ENCODE data around the gene TUBA3E. TPM values are rescaled to one million over a fixed set of nuclear protein-coding genes. Genes with fewer than 3 reads are reported as not detected.
"Not testable (repeated sequence)": the region's sequence is repeated elsewhere in the genome, so short reads cannot be mapped to it uniquely, and the experiment has no call there.

TUBA3E gene
- total and polyA plus RNA-seq, 4 donors: 1.3 TPM; not detected in 3

DNA sequence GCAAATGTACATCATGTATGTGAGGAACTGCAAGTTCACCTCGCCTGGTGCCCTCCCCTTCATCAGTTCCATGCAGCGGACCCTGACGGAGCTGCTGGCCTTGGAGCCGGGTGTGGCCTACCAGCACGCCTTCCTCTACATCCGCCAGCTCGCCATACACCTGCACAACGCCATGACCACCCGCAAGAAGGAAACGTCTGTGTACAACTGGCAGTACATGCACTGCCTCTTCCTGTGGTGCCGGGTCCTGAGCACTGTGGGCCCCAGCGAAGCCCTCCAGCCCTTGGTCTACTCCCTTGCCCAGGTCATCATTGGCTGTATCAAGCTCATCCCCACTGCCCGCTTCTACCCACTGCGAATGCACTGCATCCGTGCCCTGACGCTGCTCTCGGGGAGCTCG lies 32.1 kb upstream of the TUBA3E start:
- WGBS, 2 donors: 91 to 92% methylated on average over 17 to 18 of the region's 18 CpGs
- ATAC-seq (ENCODE audit: low FRiP score): not testable (repeated sequence)

DNA sequence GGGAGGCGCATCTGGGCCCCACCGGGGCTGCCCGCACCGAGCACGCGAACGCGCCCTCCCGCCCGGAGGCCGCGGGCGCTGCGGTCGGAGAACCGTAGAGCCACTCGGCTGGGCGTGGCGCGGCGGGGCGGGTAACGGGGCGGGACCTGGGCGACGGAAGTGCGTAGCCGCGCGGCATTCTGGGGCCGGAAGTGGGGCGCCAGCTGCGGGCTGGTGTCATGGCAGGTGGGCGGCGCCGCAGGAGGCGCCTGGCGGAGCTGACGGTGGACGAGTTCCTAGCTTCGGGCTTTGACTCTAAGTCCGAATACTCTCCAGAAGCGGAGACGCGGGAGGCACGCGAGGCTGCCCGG lies 30.9 kb upstream of the TUBA3E start:
- H3K36me3 ChIP-seq (ENCODE audit: control insufficient read depth in 1 of 2, insufficient read depth in 2 of 2, low read length in 1 of 2); H3K9me3 ChIP-seq (ENCODE audit: control insufficient read depth, low read length); H3K27ac ChIP-seq (ENCODE audit: low read depth in 1 of 2, low read length in 2 of 2); H3K4me3 ChIP-seq (ENCODE audit: low read length in 2 of 2); H3K4me1 ChIP-seq (ENCODE audit: control insufficient read depth in 1 of 2, insufficient read depth in 2 of 2, low read length in 2 of 2); intact Hi-C loops (cut with DNase I); H3K27me3 ChIP-seq (ENCODE audit: control insufficient read depth in 1 of 2, insufficient read depth in 2 of 2, low read length in 1 of 2): not testable (repeated sequence)
- DNase-seq (peak in 1 of 2 donors; percentile 49), ATAC-seq (ENCODE audit: low FRiP score) (peak; percentile 39)
- WGBS, 2 donors: 36 to 45% methylated on average over 27 to 48 of the region's 48 CpGs

More for the DNA sequence above, 32.1 kb upstream of the TUBA3E start:
- H3K27me3 ChIP-seq (ENCODE audit: control insufficient read depth in 1 of 2, insufficient read depth in 2 of 2, low read length in 1 of 2); H3K27ac ChIP-seq (ENCODE audit: low read depth in 1 of 2, low read length in 2 of 2); DNase-seq; intact Hi-C loops (cut with DNase I); H3K4me1 ChIP-seq (ENCODE audit: control insufficient read depth in 1 of 2, insufficient read depth in 2 of 2, low read length in 2 of 2); H3K4me3 ChIP-seq (ENCODE audit: low read length in 2 of 2); H3K9me3 ChIP-seq (ENCODE audit: control insufficient read depth, low read length); H3K36me3 ChIP-seq (ENCODE audit: control insufficient read depth in 1 of 2, insufficient read depth in 2 of 2, low read length in 1 of 2): not testable (repeated sequence)

DNA sequence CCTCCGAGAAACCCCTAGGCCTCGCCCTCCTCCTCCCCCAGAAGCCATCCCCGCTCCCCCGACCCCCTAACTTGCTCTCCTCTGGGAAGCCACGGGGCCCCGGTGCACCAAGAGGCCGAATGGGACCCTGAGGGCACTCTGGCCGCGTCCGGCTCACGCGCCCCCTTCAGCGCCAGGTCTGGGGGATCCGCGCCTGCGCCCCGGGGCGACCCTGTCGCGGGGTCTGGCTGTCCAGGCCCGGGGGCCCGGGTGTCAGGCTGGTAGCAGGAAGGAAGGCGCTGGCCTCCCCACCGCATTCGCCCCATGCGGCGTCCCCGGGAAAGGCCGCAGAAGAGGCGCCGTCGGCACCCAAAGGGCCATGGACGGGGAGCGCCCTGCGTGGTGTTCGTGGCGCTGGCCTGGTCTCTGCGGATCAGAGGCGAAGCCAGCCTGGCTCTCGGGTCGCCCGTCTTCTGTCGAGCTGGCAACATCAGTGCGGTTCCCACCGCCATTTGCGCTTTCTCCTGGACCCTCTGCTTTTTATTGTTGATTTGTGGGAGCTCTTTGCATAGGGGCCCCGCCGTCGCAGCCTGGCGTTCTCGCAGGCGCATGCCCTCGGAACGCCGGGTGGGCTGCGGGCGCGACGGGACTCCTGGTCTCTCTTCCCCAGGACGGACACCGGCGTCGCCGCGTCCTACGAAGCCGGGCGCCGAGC lies 30.4 kb upstream of the TUBA3E start:
- H3K27me3 ChIP-seq (ENCODE audit: control insufficient read depth in 1 of 2, insufficient read depth in 2 of 2, low read length in 1 of 2); H3K9me3 ChIP-seq (ENCODE audit: control insufficient read depth, low read length); intact Hi-C loops (cut with DNase I); H3K4me3 ChIP-seq (ENCODE audit: low read length in 2 of 2); H3K4me1 ChIP-seq (ENCODE audit: control insufficient read depth in 1 of 2, insufficient read depth in 2 of 2, low read length in 2 of 2); H3K27ac ChIP-seq (ENCODE audit: low read depth in 1 of 2, low read length in 2 of 2); ATAC-seq (ENCODE audit: low FRiP score); H3K36me3 ChIP-seq (ENCODE audit: control insufficient read depth in 1 of 2, insufficient read depth in 2 of 2, low read length in 1 of 2): not testable (repeated sequence)
- WGBS, 2 donors: 84 to 86% methylated on average over 56 to 69 of the region's 69 CpGs
- DNase-seq: peak in 1 of 2 donors; percentile 71

DNA sequence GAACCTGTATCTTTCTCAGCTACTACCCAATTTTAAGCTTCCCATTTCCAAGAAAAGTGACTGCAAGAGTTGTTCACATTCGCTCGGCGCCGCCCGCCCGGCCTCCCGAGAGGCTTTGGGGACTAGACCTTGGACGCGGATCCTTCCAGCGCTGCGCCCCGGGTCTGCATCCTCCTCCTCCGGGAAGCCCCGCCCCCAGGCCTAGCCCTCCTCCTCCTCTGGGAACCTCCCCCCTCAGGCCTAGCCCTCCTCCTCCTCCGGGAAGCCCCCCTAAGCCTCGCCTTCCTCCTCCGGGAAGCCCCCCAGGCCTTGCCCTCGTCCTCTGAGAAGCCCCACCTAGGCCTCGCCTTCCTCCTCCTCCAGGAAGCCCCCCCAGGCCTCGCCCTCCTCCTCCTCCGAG lies 29.8 kb upstream of the TUBA3E start:
- H3K27me3 ChIP-seq (ENCODE audit: control insufficient read depth in 1 of 2, insufficient read depth in 2 of 2, low read length in 1 of 2); ATAC-seq (ENCODE audit: low FRiP score); H3K36me3 ChIP-seq (ENCODE audit: control insufficient read depth in 1 of 2, insufficient read depth in 2 of 2, low read length in 1 of 2); H3K9me3 ChIP-seq (ENCODE audit: control insufficient read depth, low read length); intact Hi-C loops (cut with DNase I); H3K27ac ChIP-seq (ENCODE audit: low read depth in 1 of 2, low read length in 2 of 2); H3K4me3 ChIP-seq (ENCODE audit: low read length in 2 of 2); H3K4me1 ChIP-seq (ENCODE audit: control insufficient read depth in 1 of 2, insufficient read depth in 2 of 2, low read length in 2 of 2): not testable (repeated sequence)
- DNase-seq: peak in 1 of 2 donors; percentile 73
- WGBS, 2 donors: 92 to 95% methylated on average over 13 to 21 of the region's 21 CpGs

DNA sequence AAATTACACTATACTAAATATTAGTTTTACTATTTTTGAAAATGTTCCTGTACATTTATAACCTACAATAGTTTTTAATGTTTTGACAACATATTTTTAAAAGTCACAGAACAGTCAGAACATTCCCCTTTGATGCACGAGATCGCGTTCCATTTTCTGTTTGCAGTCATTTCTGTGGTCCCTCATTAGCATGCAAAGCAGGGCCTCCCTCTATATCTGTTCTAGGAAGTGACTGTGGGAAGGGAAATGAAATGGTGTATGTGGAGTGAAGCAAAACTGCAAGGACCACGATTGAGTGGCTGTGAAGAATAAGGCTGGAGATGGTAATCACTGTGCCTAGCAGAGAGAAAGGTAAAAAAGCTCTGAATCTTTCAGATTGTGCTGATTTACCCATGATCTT lies 24.3 kb upstream of the TUBA3E start:
- H3K4me1 ChIP-seq (ENCODE audit: control insufficient read depth in 1 of 2, insufficient read depth in 2 of 2, low read length in 2 of 2); H3K27me3 ChIP-seq (ENCODE audit: control insufficient read depth in 1 of 2, insufficient read depth in 2 of 2, low read length in 1 of 2); ATAC-seq (ENCODE audit: low FRiP score); H3K27ac ChIP-seq (ENCODE audit: low read depth in 1 of 2, low read length in 2 of 2); intact Hi-C loops (cut with DNase I); H3K36me3 ChIP-seq (ENCODE audit: control insufficient read depth in 1 of 2, insufficient read depth in 2 of 2, low read length in 1 of 2); H3K9me3 ChIP-seq (ENCODE audit: control insufficient read depth, low read length); DNase-seq; H3K4me3 ChIP-seq (ENCODE audit: low read length in 2 of 2): not testable (repeated sequence)
- 22 to 35% methylated on average over 1 to 4 of the region's 4 CpGs for WGBS, 2 donors

DNA sequence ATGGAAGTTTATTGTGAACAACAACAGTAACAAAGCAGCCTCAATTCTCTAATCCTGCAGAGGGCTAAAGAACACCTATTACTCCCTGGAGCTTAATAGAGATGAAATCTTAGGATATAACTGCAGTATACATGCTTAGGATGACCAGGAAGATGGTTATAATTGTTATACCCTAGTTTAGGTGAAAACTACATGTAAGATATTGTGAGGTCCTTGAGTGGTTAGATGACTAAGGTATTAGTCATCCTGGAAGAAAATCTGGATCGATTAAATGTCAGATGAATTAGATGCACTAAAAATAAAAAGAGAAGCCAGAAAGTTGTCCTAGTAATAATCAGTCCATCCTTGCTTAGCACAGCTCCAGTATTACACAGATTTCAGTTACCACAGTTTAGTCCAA lies 22.3 kb upstream of the TUBA3E start:
- H3K4me1 ChIP-seq (ENCODE audit: control insufficient read depth in 1 of 2, insufficient read depth in 2 of 2, low read length in 2 of 2); H3K27ac ChIP-seq (ENCODE audit: low read depth in 1 of 2, low read length in 2 of 2); ATAC-seq (ENCODE audit: low FRiP score); H3K36me3 ChIP-seq (ENCODE audit: control insufficient read depth in 1 of 2, insufficient read depth in 2 of 2, low read length in 1 of 2); intact Hi-C loops (cut with DNase I); H3K27me3 ChIP-seq (ENCODE audit: control insufficient read depth in 1 of 2, insufficient read depth in 2 of 2, low read length in 1 of 2); DNase-seq; H3K9me3 ChIP-seq (ENCODE audit: control insufficient read depth, low read length); H3K4me3 ChIP-seq (ENCODE audit: low read length in 2 of 2): not testable (repeated sequence)
- WGBS, 2 donors: 75% methylated on average over 1 of the region's 1 CpG; no CpG with 5 or more reads in 1 of the 2 donors

DNA sequence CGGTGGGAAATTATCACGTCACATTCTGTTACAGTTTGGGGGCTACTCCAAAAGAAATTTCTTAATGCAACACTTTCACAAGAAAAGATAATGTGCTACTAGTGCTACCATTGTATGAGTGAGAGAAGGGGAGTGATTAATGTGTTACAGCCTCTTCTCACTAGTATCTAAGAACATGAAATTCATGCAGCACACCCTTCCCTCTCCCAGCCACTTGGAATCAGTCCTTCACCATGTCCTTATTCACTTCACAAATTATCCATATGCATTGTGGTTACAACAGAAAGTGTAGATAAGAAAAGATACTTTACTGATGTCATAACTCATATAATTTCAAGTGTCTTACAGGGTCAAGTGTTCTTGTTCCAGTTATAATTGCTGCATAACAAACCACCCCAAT lies 20.9 kb upstream of the TUBA3E start:
- intact Hi-C loops (cut with DNase I): loop anchor here in 1 of 2 donors (10.0 kb wide), 1 partner anchor 1236 kb away; no protein-coding TSS in a partner anchor
- H3K27ac ChIP-seq (ENCODE audit: low read depth in 1 of 2, low read length in 2 of 2); H3K4me3 ChIP-seq (ENCODE audit: low read length in 2 of 2); DNase-seq; H3K36me3 ChIP-seq (ENCODE audit: control insufficient read depth in 1 of 2, insufficient read depth in 2 of 2, low read length in 1 of 2); ATAC-seq (ENCODE audit: low FRiP score); H3K9me3 ChIP-seq (ENCODE audit: control insufficient read depth, low read length); H3K4me1 ChIP-seq (ENCODE audit: control insufficient read depth in 1 of 2, insufficient read depth in 2 of 2, low read length in 2 of 2); H3K27me3 ChIP-seq (ENCODE audit: control insufficient read depth in 1 of 2, insufficient read depth in 2 of 2, low read length in 1 of 2): not testable (repeated sequence)
- WGBS, 2 donors: 77 to 81% methylated on average over 2 of the region's 2 CpGs

DNA sequence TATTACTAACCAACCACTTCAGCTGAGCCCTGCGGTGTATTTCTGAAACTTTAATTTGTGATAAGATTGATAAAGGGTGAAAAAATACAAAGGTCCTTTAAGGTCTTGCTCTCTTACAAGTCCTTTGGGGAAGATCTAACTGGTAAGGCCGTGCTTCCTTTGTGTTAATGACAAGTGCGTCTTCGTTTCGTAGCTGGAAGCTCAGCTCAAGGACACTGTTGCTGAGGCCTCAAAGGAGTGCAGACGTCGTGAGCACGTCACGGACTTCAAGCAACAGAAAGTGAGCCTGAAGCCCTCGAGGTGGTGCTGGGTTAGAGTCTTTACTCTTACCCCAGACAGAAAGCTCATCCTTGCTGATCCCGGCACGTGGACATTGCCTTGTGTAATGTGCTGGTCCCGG lies 8.8 kb upstream of the TUBA3E start:
- H3K27ac ChIP-seq (ENCODE audit: low read depth in 1 of 2, low read length in 2 of 2); DNase-seq; H3K36me3 ChIP-seq (ENCODE audit: control insufficient read depth in 1 of 2, insufficient read depth in 2 of 2, low read length in 1 of 2); ATAC-seq (ENCODE audit: low FRiP score); H3K9me3 ChIP-seq (ENCODE audit: control insufficient read depth, low read length); intact Hi-C loops (cut with DNase I); H3K4me3 ChIP-seq (ENCODE audit: low read length in 2 of 2); H3K4me1 ChIP-seq (ENCODE audit: control insufficient read depth in 1 of 2, insufficient read depth in 2 of 2, low read length in 2 of 2); H3K27me3 ChIP-seq (ENCODE audit: control insufficient read depth in 1 of 2, insufficient read depth in 2 of 2, low read length in 1 of 2): not testable (repeated sequence)
- WGBS, 2 donors: 78% methylated on average over 13 of the region's 13 CpGs

DNA sequence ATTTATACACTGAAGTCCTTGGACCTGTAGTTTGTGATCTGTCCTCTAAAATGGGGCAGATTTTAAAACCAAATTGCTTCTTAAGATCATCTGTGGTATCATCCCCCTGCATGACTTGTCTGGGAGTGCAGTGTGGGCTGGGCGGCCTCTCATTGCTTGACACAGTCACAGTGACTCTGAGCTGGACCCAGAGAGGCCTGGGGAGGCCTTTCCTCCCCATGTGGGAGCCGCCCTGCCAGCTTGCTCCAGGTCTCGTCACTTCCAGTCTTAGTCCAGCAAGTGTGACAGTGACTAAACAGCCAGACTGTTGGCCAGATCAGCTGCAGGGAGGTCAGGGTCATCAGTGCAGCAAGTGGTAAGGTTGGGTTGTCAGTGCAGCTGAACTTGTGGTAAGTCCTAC lies 4.9 kb upstream of the TUBA3E start:
- ATAC-seq (ENCODE audit: low FRiP score); H3K27me3 ChIP-seq (ENCODE audit: control insufficient read depth in 1 of 2, insufficient read depth in 2 of 2, low read length in 1 of 2); H3K4me3 ChIP-seq (ENCODE audit: low read length in 2 of 2); H3K27ac ChIP-seq (ENCODE audit: low read depth in 1 of 2, low read length in 2 of 2); H3K9me3 ChIP-seq (ENCODE audit: control insufficient read depth, low read length); H3K36me3 ChIP-seq (ENCODE audit: control insufficient read depth in 1 of 2, insufficient read depth in 2 of 2, low read length in 1 of 2); H3K4me1 ChIP-seq (ENCODE audit: control insufficient read depth in 1 of 2, insufficient read depth in 2 of 2, low read length in 2 of 2); intact Hi-C loops (cut with DNase I); DNase-seq: not testable (repeated sequence)
- 77 to 79% methylated on average over 3 of the region's 3 CpGs for WGBS, 2 donors
